Activated naive CD4-positive, alpha-beta T cell treated with Interleukin-2 at 50 U/mL for 16 hours (primary cell): ENCODE data around the gene ZBTB2.
"Not testable (repeated sequence)": the region's sequence is repeated elsewhere in the genome, so short reads cannot be mapped to it uniquely, and the experiment has no call there.

Experiments
- DNase-seq: peaks from one replicate; pipeline ENCODE4 v3.0.0-alpha.2; 2020

The ZBTB2 gene

DNA sequence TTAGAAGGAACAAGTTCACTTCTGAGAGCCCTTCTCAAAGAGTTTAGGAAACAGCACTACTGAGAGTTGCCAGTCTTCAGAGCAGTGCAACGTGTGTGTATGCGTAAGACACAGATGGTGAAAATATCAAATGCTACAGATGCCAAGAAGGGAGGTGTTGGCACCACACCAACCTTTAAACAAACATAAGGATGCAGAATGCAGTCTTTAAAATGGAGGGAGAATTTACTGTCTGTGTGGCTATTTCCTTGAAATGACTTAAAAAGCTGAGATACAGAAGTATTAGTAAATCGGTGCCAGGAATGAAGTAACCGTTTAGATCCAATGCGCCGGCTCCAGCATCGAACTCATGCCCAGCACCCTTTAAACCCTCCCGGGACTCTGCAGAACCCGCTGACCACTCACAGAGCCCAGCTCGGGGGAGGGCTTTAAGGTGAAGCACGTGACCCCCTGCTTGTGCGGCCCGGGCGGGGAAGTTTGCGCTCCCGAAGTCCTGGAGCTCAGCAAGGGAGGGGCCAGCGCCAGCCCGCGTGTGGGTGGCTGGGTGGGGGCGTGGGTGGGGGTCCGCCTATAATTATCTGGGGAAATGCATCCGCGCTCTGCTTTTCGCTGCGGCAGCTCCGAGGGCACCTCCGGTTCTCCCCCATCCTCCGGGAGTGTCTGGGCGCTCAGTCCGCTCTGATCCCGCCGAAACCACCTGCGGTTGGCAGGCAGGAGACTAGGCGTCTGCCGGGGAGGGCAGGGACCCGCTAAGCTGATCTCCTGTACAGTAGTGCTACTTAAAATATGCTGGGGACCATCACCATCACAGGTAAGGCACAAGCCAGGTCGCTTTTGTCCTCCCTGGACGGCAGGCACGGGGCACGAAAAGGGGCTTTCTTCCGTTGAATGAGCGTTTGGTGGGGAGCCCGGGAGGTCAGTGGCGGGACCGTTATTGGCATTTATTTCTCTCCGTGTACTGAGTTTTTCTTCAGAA is 66.0 kb downstream of the ZBTB2 start:
- DNase-seq = peak; percentile 8

DNA sequence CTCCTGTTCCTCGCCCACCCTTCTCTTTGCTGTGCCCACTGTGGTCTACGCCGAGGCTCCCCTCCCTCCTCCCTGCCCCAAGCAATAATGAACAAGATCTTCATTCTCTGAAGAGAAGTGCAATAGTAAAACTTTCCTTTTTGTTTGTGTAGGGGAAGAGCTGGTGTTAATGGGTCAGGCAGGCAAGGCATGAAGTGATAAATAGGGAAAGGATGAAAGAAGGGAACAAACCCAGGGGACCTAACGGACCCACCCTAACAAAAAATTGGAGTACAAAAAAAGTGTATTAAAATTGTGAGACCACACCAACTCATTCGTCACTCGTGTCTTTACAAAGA is 66.9 kb downstream of the ZBTB2 start:
- DNase-seq = no peak

GRCh38 chr6:151323791-151324487 is 67.4 kb downstream of the ZBTB2 start:
- peak; percentile 73 for DNase-seq

GRCh38 chr6:151322570-151322969 is 68.8 kb downstream of the ZBTB2 start:
- no peak for DNase-seq

GRCh38 chr6:151321438-151321837 is 69.9 kb downstream of the ZBTB2 start:
- DNase-seq = no peak

DNA sequence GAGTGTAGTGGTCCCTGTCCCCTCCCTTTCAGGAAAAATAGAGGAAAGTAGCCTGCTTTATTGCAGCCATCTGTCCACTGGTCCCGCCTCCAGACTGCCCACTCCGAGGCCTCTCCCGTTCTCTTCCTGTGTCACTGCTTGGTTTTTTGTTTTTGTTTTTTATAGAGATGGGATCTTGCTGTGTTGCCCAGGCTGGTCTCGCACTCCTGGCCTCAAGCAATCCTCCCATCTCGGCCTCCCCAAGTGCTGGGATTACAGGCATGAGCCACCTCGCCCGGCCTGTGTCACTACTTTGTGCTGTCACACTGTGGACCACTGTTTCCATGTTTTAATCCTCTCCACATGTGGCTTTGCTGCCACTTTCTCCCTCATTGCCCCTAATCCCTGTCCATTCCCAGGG is 71.2 kb downstream of the ZBTB2 start:
- no peak for DNase-seq

- no peak for DNase-seq
Measured at GRCh38 chr6:151317995-151318365, 73.4 kb downstream of the ZBTB2 start.

DNA sequence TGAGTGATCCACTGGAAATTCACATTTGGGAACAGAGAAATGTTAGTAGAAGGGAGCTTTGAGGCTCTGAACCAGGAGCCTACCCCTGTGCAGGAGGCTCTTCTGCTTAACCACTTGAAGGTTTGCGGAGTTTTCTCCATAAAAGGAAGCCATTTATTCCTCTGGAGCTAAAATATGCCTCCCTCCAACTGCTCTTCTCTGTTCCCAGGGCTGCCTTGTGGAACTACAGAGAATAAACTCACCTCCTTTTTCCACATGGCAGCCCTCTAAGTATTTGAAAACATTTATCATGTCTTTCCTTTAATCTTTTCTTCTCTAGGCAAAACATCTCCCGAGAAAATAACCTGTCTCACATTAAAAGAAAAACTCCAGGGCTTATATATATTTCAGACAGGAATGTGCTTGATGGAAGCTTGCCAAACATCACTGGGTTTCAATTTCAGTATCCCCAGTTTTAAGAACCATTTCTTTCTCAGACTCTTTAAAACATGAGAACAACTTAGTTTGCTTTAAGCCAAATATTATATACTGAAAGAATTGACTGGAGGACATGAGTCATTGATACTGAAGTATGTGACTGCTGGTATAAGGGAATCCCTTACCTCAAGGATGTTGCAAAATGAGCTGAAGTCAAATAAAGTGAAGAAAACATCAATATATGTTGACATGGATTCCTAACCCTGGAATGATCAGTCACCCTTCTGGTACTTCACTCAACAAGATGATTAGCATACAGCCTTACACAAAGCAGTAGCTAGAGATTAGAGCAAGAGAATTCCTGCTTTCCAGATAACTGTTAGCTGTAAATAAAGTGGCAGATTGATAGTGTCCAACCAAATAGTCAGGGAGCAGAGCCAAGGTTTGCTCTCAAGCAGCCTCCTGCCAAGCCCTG is 74.0 kb downstream of the ZBTB2 start:
- DNase-seq = no peak

- not testable (repeated sequence) for DNase-seq
Measured at GRCh38 chr6:151315661-151316060, 75.7 kb downstream of the ZBTB2 start.
